Activated T-cell treated with anti-CD3 and anti-CD28 coated beads, Interleukin-2, amount 50 U/mL, for 4 hours (primary cell): ENCODE data around the gene TNC. TPM values are rescaled to one million over a fixed set of nuclear protein-coding genes. Genes with fewer than 3 reads are reported as not detected.
A peak's percentile ranks its signal among the peaks of the same experiment; 100 is the strongest.

Experiments
- ATAC-seq, 2 donors: fragments of 200-7000 bp; cut with Tn5 transposase; one replicate each; pipeline ENCODE4 v1.10.0; 2021
- DNase-seq: peaks from one replicate; pipeline ENCODE4 v3.0.0-alpha.2; 2020
- H3K27me3 Mint-ChIP-seq: one replicate; pipeline ENCODE4 v1.8.0; 2021; ENCODE audit warnings: low read depth, mixed read lengths
- H3K36me3 Mint-ChIP-seq: one replicate; pipeline ENCODE4 v1.8.0; 2022; ENCODE audit warnings: mixed read lengths; ENCODE audit not compliant: insufficient read depth
- H3K4me1 Mint-ChIP-seq: one replicate; pipeline ENCODE4 v1.8.0; 2021; ENCODE audit warnings: low read depth, mixed read lengths
- H3K4me3 Mint-ChIP-seq: one replicate; pipeline ENCODE4 v1.8.0; 2021; ENCODE audit warnings: mild to moderate bottlenecking, moderate library complexity, mixed read lengths
- H3K9me3 Mint-ChIP-seq: one replicate; pipeline ENCODE4 v1.8.0; 2021; ENCODE audit warnings: mixed read lengths
- total RNA-seq, 3 donors: library from RNA; stranded (reverse); gene quantifications; one replicate each; pipeline ENCODE4 v1.2.1, GENCODE V29; 2021

The TNC gene
- total RNA-seq, 3 donors from 2014 or later: 0.29 to 1.3 (median 0.51) TPM

DNA sequence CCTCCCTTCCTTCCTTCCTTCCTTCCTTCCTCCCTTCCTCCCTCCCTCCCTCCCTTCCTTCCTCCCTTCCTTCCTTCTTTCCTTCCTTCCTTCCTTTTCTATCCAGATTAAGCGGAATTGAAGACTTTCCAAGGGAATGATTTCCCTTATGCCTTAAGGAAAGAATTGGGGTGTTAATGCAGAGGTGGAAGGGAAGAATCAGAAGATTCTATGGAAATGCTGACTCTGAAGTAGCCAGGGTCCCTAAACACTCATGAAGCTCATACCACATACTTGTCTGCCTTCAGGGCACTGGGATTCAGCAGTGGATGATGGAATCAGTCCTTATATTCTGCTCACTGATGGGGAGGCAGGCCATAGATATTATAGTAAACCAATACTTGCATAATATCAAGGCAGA, 48.2 kb downstream of the TNC start:
- DNase-seq (no peak), ATAC-seq (no peak)
- Mint-ChIP-seq H3K4me1 (no peaks in the 10 kb centered on the region), H3K9me3 (no peaks in the 10 kb centered on the region), H3K4me3 (no peak overlapping the region), H3K27me3 (peaks cover 13% of the 10 kb centered on the region), H3K36me3 (no peaks in the 10 kb centered on the region)

DNA sequence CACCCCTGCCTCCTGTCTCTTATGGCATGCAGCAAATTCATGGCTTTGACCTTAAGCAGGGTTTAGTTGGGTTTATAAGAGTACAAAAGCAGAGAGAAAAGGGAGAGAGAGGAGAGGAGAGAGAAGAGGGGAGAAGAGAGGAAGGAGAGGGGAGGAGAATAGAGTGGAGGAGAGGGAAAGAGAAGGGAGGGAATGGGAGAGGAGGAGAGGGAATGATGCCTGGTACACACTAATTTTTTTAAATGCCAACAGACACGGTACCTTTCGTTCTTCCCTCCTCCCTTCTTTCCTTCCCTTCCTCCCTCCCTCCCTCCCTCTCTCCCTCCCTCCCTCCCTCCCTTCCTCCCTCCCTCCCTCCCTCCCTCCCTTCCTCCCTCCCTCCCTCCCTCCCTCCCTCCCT, 48.7 kb downstream of the TNC start:
- Mint-ChIP-seq H3K27me3 (peaks cover 13% of the 10 kb centered on the region), H3K4me1 (no peaks in the 10 kb centered on the region), H3K9me3 (no peaks in the 10 kb centered on the region), H3K4me3 (no peak overlapping the region), H3K36me3 (no peaks in the 10 kb centered on the region)
- DNase-seq: no peak
- ATAC-seq: no peak

GRCh38 chr9:115068031-115068430, 49.9 kb downstream of the TNC start:
- Mint-ChIP-seq H3K4me1 (no peaks in the 10 kb centered on the region), H3K9me3 (no peaks in the 10 kb centered on the region), H3K27me3 (peaks cover 13% of the 10 kb centered on the region), H3K4me3 (no peak overlapping the region), H3K36me3 (no peaks in the 10 kb centered on the region)
- DNase-seq (no peak), ATAC-seq (no peak)

- no peaks in the 10 kb centered on the region for H3K4me1 Mint-ChIP-seq
- DNase-seq (no peak), ATAC-seq (no peak)
- H3K9me3 Mint-ChIP-seq: no peaks in the 10 kb centered on the region
- peaks cover 13% of the 10 kb centered on the region for H3K27me3 Mint-ChIP-seq
- no peaks in the 10 kb centered on the region for H3K36me3 Mint-ChIP-seq
- H3K4me3 Mint-ChIP-seq: no peak overlapping the region
Measured at GRCh38 chr9:115063058-115063845, 54.7 kb downstream of the TNC start.

- Mint-ChIP-seq H3K4me3 (no peak overlapping the region), H3K36me3 (no peaks in the 10 kb centered on the region), H3K27me3 (peaks cover 34% of the 10 kb centered on the region), H3K9me3 (no peaks in the 10 kb centered on the region), H3K4me1 (no peaks in the 10 kb centered on the region)
- DNase-seq (no peak), ATAC-seq (no peak)
Measured at GRCh38 chr9:115058684-115059315, 59.2 kb downstream of the TNC start.

GRCh38 chr9:115058175-115058574, 59.8 kb downstream of the TNC start:
- ATAC-seq (no peak), DNase-seq (no peak)
- Mint-ChIP-seq H3K27me3 (peaks cover 35% of the 10 kb centered on the region), H3K4me1 (no peaks in the 10 kb centered on the region), H3K36me3 (no peaks in the 10 kb centered on the region), H3K9me3 (no peaks in the 10 kb centered on the region), H3K4me3 (no peak overlapping the region)

DNA sequence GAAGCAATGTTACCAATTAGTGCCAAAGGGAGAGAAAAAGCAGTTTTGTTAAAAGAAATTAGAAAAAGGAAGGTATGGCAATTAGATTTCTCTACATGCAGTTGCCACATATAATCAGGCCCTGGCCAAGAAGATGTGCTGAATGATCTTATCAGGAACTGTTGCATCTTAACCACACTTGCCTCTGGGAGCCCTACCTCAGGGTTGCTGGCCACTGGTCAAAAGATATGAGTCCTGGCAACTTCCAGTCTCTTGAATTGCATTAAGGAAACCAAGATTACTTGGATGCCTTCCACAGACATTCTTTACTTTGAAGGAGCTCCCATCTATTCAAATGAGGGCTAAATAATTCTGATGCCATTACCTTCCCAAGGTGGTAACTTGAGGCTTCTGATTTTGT, 60.4 kb downstream of the TNC start:
- H3K27me3 Mint-ChIP-seq: peaks cover 38% of the 10 kb centered on the region
- no peaks in the 10 kb centered on the region for H3K4me1 Mint-ChIP-seq
- no peaks in the 10 kb centered on the region for H3K9me3 Mint-ChIP-seq
- H3K36me3 Mint-ChIP-seq: no peaks in the 10 kb centered on the region
- H3K4me3 Mint-ChIP-seq: no peak overlapping the region
- DNase-seq (no peak), ATAC-seq (no peak)

- no peaks in the 10 kb centered on the region for H3K4me1 Mint-ChIP-seq
- H3K36me3 Mint-ChIP-seq: no peaks in the 10 kb centered on the region
- no peak for DNase-seq
- peaks cover 23% of the 10 kb centered on the region for H3K27me3 Mint-ChIP-seq
- ATAC-seq: no peak
- H3K4me3 Mint-ChIP-seq: no peak overlapping the region
- no peaks in the 10 kb centered on the region for H3K9me3 Mint-ChIP-seq
Measured at GRCh38 chr9:115050002-115050490, 67.9 kb downstream of the TNC start.

DNA sequence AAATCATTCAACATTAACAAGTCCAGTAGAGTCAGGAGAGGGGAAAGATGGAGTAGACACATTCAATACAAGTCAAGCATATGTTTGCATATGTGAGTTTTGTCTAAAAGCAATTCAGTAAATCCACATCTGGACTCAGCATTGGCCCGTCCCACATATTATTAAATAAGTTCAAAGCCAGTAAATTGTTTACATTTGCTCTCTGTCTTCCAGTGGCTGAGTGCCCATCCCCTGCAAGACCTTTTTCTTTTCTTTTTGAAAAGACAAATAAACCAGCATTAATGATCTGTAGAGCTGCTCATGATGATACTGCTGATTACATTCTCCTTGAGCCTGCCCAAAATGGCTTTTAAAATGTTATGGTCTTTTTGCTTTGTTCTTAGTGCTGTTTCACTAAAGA, 71.1 kb downstream of the TNC start:
- H3K4me3 Mint-ChIP-seq: no peak overlapping the region
- peaks cover 12% of the 10 kb centered on the region for H3K27me3 Mint-ChIP-seq
- H3K4me1 Mint-ChIP-seq: peaks cover 11% of the 10 kb centered on the region
- no peaks in the 10 kb centered on the region for H3K36me3 Mint-ChIP-seq
- H3K9me3 Mint-ChIP-seq: no peaks in the 10 kb centered on the region
- DNase-seq: no peak
- no peak for ATAC-seq

DNA sequence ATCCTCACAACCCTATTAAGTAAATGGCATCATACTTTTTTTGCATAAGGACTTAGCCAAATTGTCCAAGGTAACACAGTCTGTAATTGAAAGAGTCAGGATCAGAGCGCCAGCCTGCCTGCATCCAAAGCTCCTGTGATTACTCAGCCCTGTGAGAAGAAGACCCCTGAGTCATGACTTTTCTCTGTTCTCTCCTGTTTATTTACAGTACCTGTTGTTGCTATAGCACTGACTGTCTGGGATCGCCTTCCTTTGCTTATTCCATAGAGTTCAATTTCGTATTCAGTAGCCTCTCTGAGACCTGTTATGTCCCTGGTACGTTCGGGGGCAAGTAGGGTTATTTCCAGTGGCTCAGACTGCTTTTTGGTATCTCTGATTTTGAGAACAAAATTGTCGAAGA, 71.8 kb downstream of the TNC start:
- Mint-ChIP-seq H3K4me3 (no peak overlapping the region), H3K27me3 (peaks cover 12% of the 10 kb centered on the region), H3K4me1 (peaks cover 11% of the 10 kb centered on the region), H3K36me3 (no peaks in the 10 kb centered on the region), H3K9me3 (no peaks in the 10 kb centered on the region)
- ATAC-seq: no peak
- no peak for DNase-seq

DNA sequence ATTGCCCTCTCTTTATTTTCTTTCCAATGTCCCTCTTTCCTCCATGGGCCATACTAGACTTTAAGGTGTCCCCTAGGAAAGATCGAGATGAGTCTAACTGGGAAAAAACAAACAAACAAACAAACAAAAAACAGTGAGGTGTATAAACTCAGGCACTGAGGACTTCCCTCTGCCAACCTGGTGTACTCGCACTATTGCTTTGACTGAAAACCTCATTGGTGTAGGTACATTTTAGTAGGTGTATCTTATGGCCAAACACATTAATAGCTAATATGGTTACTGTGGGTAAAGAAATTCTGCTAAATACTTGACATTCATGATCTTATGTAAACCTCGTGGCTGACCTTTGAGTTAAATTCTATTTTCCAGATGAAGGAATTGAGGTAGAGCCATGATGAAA, 74.3 kb downstream of the TNC start:
- H3K9me3 Mint-ChIP-seq: no peaks in the 10 kb centered on the region
- no peak overlapping the region for H3K4me3 Mint-ChIP-seq
- H3K4me1 Mint-ChIP-seq: peaks cover 11% of the 10 kb centered on the region
- peaks cover 8% of the 10 kb centered on the region for H3K27me3 Mint-ChIP-seq
- DNase-seq (no peak), ATAC-seq (no peak)
- no peaks in the 10 kb centered on the region for H3K36me3 Mint-ChIP-seq

DNA sequence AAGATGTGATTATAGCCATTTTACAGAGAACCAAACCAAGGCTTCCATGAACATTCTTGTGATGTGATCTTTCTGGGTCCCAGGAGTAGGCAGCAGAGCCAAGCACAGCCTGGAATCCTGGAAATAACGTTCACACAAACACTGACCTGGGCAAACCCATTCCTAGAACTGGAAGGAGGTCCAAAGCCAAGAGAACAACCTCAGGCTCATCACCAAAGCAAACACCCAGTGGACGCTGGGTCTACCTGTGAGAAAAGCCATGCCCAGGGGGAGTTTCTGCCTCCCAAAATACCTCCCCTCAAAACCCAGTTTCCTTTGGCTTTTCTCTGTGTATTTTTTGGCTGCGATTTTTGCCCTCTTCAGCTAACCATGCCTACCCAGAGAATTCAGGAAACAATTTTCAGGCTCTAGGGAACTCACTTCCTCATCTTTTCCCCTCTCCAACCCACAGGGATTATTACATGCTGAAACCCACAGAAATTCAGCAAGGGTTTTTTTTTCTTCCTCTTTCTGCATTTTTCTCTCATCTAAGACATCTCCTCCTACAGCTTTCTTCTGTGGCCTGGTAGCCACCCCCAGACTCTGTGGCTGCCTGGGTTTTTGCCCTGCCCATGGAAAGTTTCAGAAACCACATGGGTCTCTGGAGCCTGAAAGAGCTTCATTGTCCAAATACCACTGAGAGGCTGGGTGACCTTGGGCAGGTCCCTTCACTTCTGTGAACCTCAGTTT, 75.0 kb downstream of the TNC start:
- ATAC-seq (peak; percentile 46 to 54), DNase-seq (no peak)
- Mint-ChIP-seq H3K4me3 (no peak overlapping the region), H3K36me3 (no peaks in the 10 kb centered on the region), H3K27me3 (peaks cover 8% of the 10 kb centered on the region), H3K9me3 (no peaks in the 10 kb centered on the region), H3K4me1 (peaks cover 11% of the 10 kb centered on the region)

- no peak overlapping the region for H3K4me3 Mint-ChIP-seq
- H3K9me3 Mint-ChIP-seq: no peaks in the 10 kb centered on the region
- H3K4me1 Mint-ChIP-seq: peaks cover 32% of the 10 kb centered on the region
- peaks cover 3% of the 10 kb centered on the region for H3K27me3 Mint-ChIP-seq
- no peak for DNase-seq
- no peaks in the 10 kb centered on the region for H3K36me3 Mint-ChIP-seq
- ATAC-seq: no peak
Measured at GRCh38 chr9:115039516-115040120, 78.3 kb downstream of the TNC start.

- H3K4me1 Mint-ChIP-seq: peaks cover 27% of the 10 kb centered on the region
- H3K9me3 Mint-ChIP-seq: no peaks in the 10 kb centered on the region
- H3K4me3 Mint-ChIP-seq: no peak overlapping the region
- peaks cover 4% of the 10 kb centered on the region for H3K27me3 Mint-ChIP-seq
- no peak for DNase-seq
- no peaks in the 10 kb centered on the region for H3K36me3 Mint-ChIP-seq
- no peak for ATAC-seq
Measured at GRCh38 chr9:115038178-115038577, 79.8 kb downstream of the TNC start.
